Measurements from ENCODE around the gene ANXA4. TPM values are rescaled to one million over a fixed set of nuclear protein-coding genes. Genes with fewer than 3 reads are reported as not detected.

The ANXA4 gene
- total RNA-seq, 2 experiments from 2014 or later, result 14.6 to 17.5 TPM

DNA sequence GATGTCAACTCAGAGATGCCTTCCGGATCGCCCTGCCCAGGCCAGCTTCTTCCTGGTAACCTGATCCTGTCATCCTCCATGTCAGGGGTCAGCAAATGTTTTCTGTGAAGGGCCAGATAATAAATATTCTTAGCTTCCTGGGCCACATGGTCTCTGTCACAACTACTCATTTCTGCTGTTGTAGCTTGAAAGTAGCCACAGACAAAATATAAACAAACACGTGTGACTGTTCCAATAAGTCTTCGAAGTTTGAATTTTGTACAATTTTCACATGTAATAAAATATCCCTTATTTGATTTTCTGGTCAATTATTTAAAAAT is 35.8 kb downstream of the ANXA4 start:
- ATAC-seq (no peak), DNase-seq (no peak)
- ChIA-PET POLR2A (no interaction called here), CTCF (interaction anchor here (0.7 to 1.4 kb wide), 4 partner anchors 10 to 53 kb away, joined by 3 to 5 read pairs (median 3); no protein-coding TSS in a partner anchor)
- TF ChIP-seq, protein P1, sequence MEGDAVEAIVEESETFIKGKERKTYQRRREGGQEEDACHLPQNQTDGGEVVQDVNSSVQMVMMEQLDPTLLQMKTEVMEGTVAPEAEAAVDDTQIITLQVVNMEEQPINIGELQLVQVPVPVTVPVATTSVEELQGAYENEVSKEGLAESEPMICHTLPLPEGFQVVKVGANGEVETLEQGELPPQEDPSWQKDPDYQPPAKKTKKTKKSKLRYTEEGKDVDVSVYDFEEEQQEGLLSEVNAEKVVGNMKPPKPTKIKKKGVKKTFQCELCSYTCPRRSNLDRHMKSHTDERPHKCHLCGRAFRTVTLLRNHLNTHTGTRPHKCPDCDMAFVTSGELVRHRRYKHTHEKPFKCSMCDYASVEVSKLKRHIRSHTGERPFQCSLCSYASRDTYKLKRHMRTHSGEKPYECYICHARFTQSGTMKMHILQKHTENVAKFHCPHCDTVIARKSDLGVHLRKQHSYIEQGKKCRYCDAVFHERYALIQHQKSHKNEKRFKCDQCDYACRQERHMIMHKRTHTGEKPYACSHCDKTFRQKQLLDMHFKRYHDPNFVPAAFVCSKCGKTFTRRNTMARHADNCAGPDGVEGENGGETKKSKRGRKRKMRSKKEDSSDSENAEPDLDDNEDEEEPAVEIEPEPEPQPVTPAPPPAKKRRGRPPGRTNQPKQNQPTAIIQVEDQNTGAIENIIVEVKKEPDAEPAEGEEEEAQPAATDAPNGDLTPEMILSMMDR (IDR thresholded peaks at IDR 0.05), result no peak
- intact Hi-C loops (cut with micrococcal nuclease), result no loop called here
- Mint-ChIP-seq H3K9me3 (peaks cover 6% of the 10 kb centered on the region), H3K27me3 (no peaks in the 10 kb centered on the region), H3K27ac (no peak overlapping the region), H3K4me3 (no peak overlapping the region), H3K36me3 (ENCODE audit: low read depth) (peaks cover 2% of the 10 kb centered on the region), H3K4me1 (ENCODE audit: low read depth) (peaks cover 32% of the 10 kb centered on the region)

DNA sequence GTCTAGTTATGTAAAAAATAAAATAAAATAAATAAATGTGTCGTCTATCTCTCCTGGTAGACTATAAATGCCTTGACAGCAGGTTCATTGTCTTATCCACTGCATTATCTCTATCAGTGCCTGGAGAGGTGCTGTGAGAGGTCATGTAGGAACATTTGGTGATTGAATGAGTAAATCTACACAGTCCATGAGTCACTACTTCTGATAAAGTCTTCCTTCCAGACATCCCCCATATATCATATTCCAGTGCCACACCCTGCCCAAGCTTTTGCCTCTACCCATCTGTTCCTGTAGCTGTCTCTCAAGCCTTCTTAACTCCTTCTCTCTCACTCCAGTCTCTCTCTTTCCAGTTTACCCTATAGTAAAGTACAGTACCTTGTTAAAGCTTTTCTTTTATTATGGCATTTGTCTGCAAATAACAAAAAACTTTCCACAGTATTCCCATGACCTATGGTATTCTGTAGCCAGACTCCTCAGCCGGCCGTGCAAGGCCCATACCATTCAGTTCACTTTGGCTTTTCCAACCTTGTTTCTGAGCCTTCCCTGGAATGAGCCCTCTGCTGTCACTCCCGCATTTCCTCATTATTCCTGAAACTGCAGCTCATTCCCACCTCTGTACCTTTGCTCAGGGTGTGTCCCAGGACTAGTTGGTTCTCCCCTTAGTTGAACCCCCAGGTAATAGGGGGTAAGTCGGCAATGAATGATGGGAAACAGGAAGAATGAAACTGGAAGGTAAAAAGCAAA is 37.5 kb downstream of the ANXA4 start:
- no peak overlapping the region for H3K27ac Mint-ChIP-seq
- no peak overlapping the region for H3K4me3 Mint-ChIP-seq
- H3K27me3 Mint-ChIP-seq, result no peaks in the 10 kb centered on the region
- H3K9me3 Mint-ChIP-seq, result peaks cover 6% of the 10 kb centered on the region
- intact Hi-C loops (cut with micrococcal nuclease), result no loop called here
- ChIA-PET POLR2A (no interaction called here), CTCF (interaction anchor here (1.2 to 1.4 kb wide), 2 partner anchors 37 to 55 kb away, joined by 4 to 6 read pairs; no protein-coding TSS in a partner anchor)
- TF ChIP-seq, protein P1 (IDR thresholded peaks at IDR 0.05), result no peak
- H3K36me3 Mint-ChIP-seq (ENCODE audit: low read depth), result peaks cover 2% of the 10 kb centered on the region
- ATAC-seq (no peak), DNase-seq (no peak)
- peaks cover 20% of the 10 kb centered on the region for H3K4me1 Mint-ChIP-seq (ENCODE audit: low read depth)

DNA sequence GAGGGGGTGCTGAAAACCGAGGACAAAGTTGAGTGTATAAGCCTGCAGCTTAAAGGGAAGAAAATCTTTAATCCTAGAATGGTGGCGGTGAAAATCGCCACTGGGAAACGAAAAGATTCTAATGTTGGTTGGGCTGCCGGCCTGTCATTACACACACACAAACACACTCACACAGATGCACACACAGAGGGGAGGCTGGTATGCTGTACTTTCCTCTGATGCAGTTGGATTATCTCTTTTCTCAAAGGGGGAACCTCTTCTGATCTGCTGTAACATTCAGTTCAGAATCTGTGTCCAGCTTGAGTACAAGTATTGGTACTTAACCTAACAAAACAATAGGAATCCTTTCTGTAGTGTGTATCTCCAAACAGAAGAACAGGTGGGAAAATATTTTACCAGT is 39.0 kb downstream of the ANXA4 start:
- H3K4me3 Mint-ChIP-seq, result no peak overlapping the region
- POLR2A ChIA-PET, result interaction anchor here (1.2 kb wide), 1 partner anchor 8 kb away, joined by 5 read pairs; no protein-coding TSS in a partner anchor
- DNase-seq, result no peak
- H3K36me3 Mint-ChIP-seq (ENCODE audit: low read depth), result peaks cover 2% of the 10 kb centered on the region
- peaks cover 7% of the 10 kb centered on the region for H3K4me1 Mint-ChIP-seq (ENCODE audit: low read depth)
- CTCF ChIA-PET, result interaction anchor here (3.6 kb wide), 1 partner anchor 56 kb away, joined by 10 read pairs; no protein-coding TSS in a partner anchor
- H3K27me3 Mint-ChIP-seq, result no peaks in the 10 kb centered on the region
- no peak for ATAC-seq
- H3K9me3 Mint-ChIP-seq, result peaks cover 6% of the 10 kb centered on the region
- TF ChIP-seq, protein P1 (IDR thresholded peaks at IDR 0.05), result no peak
- intact Hi-C loops (cut with micrococcal nuclease), result no loop called here
- H3K27ac Mint-ChIP-seq, result no peak overlapping the region

DNA sequence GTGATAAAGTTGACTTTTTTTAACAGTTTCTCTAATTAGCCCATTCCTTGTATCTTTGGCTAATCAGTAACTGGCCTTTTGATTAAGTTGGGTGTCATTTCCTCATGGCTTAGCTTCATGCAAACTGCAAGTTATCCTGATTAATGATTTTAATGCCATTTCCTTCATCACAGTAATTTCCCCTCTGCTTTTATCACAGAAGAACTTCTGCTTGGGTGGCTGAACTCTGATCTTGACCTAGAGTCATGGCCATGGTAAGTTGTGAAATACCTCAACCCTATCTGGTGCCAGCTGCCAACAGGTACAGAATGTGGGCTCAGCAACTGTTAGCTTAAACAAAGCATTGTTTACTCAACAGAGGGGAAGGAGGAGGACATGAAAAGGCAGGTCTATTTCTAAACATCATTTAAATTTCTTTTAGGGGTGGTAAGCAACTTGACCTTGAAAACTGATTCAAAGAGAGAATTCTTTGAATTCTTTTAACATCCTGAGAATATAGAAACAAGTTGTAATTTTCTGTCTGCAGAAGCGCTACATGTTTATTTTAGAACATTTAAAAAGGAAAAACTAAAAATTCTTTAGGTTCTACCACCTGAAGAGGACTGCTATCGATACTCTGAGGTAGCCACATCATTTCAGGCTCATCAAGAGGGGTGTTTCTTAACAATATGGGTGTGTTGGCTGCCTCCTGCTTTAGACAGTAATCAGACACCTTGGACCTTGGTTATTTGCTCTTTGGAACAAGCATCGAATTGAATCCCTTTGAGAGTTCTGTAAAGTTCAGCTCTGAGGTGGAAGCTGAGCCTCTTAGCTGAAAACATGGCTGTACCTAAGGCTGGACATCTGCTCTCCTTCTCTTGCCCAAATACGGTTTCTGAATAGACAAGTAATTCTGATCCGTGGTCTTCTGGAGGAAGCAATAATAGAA is 39.7 kb downstream of the ANXA4 start:
- DNase-seq (no peak), ATAC-seq (no peak)
- Mint-ChIP-seq H3K36me3 (ENCODE audit: low read depth) (no peaks in the 10 kb centered on the region), H3K4me1 (ENCODE audit: low read depth) (peaks cover 4% of the 10 kb centered on the region), H3K4me3 (no peak overlapping the region), H3K9me3 (peaks cover 3% of the 10 kb centered on the region), H3K27ac (no peak overlapping the region), H3K27me3 (no peaks in the 10 kb centered on the region)
- ChIA-PET POLR2A (interaction anchor here (1.2 kb wide), 1 partner anchor 8 kb away, joined by 5 read pairs; no protein-coding TSS in a partner anchor), CTCF (interaction anchor here (1.4 to 3.6 kb wide), 2 partner anchors 26 to 57 kb away, joined by 3 to 10 read pairs; no protein-coding TSS in a partner anchor)
- intact Hi-C loops (cut with micrococcal nuclease), result no loop called here
- TF ChIP-seq, protein P1 (IDR thresholded peaks at IDR 0.05), result no peak
